ENCODE measurements around the gene PYGM. TPM values are rescaled to one million over a fixed set of nuclear protein-coding genes. Genes with fewer than 3 reads are reported as not detected.

Gene PYGM
- total and polyA plus RNA-seq, 10 donors: 1.7 to 7.2 (median 4.2) TPM

- Histone ChIP-seq H3K27me3 (replicated peaks in 1 of 7) (peaks cover 0 to 5% (median 0%) of the 10 kb centered on the region in 7 donors), H3K9me3 (no peaks in the 10 kb centered on the region), H3K4me3 (no peak overlapping the region), H3K4me1 (peaks cover 15 to 91% (median 39%) of the 10 kb centered on the region in 6 donors), H3K36me3 (peaks cover 0 to 32% (median 0%) of the 10 kb centered on the region in 6 donors), H3K27ac (peak overlapping the region in 7 of 8 donors; percentile 38 to 100 (median 97))
- intact Hi-C loops (cut with DNase I; ENCODE audit: low total_unique reads): no loop called here
- no peak for TF ChIP-seq POLR2A (IDR thresholded peaks at IDR 0.05)
- TF ChIP-seq CTCF (IDR thresholded peaks at IDR 0.05 in 8 of 11, conservative IDR thresholded peaks at IDR 0.05 in 3 of 11): no peak
- no peak for TF ChIP-seq POLR2AphosphoS5 (IDR thresholded peaks at IDR 0.05)
- WGBS, 5 donors: 84 to 89% (median 87%) methylated on average over 15 of the region's 15 CpGs
- peak; percentile 69 for DNase-seq
These were observed 11.7 kb downstream of the PYGM start for GRCh38 chr11:64747961-64748665.

GRCh38 chr11:64746486-64746885 lies 13.3 kb downstream of the PYGM start:
- Histone ChIP-seq H3K4me3 (peak overlapping the region in 4 of 8 donors; percentile 57 to 96 (median 78)), H3K4me1 (peaks cover 27 to 94% (median 51%) of the 10 kb centered on the region in 6 donors), H3K27me3 (replicated peaks in 1 of 7) (peaks cover 0 to 7% (median 0%) of the 10 kb centered on the region in 7 donors), H3K36me3 (peaks cover 0 to 19% (median 0%) of the 10 kb centered on the region in 6 donors), H3K27ac (peak overlapping the region; percentile 87 to 100 (median 96)), H3K9me3 (no peaks in the 10 kb centered on the region)
- TF ChIP-seq CTCF (IDR thresholded peaks at IDR 0.05 in 8 of 11, conservative IDR thresholded peaks at IDR 0.05 in 3 of 11) (no peak), POLR2A (IDR thresholded peaks at IDR 0.05) (no peak), POLR2AphosphoS5 (IDR thresholded peaks at IDR 0.05) (no peak)
- 58 to 78% (median 69%) methylated on average over 5 to 10 of the region's 10 CpGs for WGBS, 5 donors
- DNase-seq: peak; percentile 84
- intact Hi-C loops (cut with DNase I; ENCODE audit: low total_unique reads): no loop called here

- H3K27ac ChIP-seq: peak overlapping the region; percentile 87 to 100 (median 96)
- intact Hi-C loops (cut with DNase I; ENCODE audit: low total_unique reads): no loop called here
- peaks cover 0 to 7% (median 0%) of the 10 kb centered on the region in 7 donors for H3K27me3 ChIP-seq (replicated peaks in 1 of 7)
- no peaks in the 10 kb centered on the region for H3K9me3 ChIP-seq
- peaks cover 0 to 19% (median 5%) of the 10 kb centered on the region in 6 donors for H3K36me3 ChIP-seq
- TF ChIP-seq POLR2AphosphoS5 (IDR thresholded peaks at IDR 0.05) (peak; percentile 78 to 88 (median 79)), CTCF (IDR thresholded peaks at IDR 0.05 in 8 of 11, conservative IDR thresholded peaks at IDR 0.05 in 3 of 11) (peak in 1 of 11 experiments; percentile 9), POLR2A (IDR thresholded peaks at IDR 0.05) (peak in 1 of 3 donors; percentile 53)
- peaks cover 27 to 96% (median 57%) of the 10 kb centered on the region in 6 donors for H3K4me1 ChIP-seq
- H3K4me3 ChIP-seq: peak overlapping the region; percentile 30 to 96 (median 74)
- WGBS, 5 donors: 1 to 3% (median 1%) methylated on average over 34 to 52 of the region's 52 CpGs
- DNase-seq: peak; percentile 96
These were observed 14.0 kb downstream of the PYGM start for GRCh38 chr11:64745521-64746328.
